ENCODE results near the gene TBC1D22A.

Gene TBC1D22A

GRCh38 chr22:47013861-47014635, 251.6 kb downstream of the TBC1D22A start:
- DNase-seq (ENCODE audit: low spot score), result no peak

DNA sequence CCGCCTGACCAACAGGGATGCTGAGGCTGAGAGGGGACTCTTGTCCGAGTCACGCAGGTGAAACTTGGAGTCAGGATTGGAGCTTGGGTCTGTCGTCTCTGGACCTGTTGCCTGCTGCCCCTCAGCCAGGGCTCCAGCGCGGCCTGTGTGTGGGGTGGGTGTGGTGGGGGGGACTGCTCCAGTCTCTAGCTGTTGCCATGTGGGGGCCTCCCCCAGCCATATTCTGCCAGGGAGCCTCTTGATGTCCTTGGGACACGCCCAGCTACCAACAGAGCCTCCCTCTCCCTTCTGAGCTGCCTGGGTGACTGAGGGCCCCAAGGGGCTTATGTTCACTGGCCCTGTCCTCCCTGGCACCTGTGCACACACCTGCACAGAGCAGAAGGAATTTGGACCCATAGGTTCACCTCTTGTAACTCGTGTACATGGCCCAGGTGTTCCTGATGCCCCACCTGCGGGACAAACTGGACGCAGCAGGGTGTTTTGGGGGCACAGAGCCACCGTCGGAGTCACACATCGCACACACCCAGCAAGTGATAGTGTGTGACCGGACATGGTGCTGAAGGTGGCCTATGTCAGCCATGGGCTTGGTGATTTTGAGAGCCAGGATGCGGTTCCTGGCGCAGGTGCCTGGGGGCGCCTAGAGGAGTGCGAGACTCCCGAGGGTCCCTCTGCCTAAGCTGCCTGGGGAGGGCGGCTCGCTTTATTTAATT, 252.3 kb downstream of the TBC1D22A start:
- DNase-seq (ENCODE audit: low spot score), result no peak

DNA sequence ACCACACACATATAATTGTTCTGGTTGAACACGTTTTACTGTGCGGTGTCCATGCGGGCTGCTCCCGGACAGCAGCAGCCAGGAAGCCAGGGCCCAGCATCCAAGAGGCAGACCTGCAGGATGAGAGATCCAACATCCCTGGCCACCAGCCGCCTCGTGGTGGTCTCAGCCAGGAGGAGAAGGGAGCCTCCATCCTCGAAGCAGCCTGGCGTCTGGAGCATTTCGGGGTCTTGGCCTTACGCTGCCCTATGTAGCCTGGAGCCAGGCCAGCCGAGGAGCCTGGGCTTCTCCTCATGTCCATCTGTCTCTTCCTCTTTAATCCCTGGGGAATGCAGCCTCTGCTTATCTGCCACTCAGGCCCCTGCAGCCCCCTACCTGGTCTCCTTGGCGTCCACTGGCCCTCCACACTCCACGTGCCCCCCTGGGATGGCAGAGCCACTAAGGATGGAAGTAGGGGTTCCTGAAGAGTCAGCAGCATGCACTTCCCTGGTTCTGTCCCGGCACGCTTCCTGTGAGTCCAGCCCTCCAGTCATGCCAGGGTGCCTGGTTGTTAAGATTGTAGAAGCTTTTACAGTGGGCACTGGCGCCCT, 253.2 kb downstream of the TBC1D22A start:
- DNase-seq (ENCODE audit: low spot score), result no peak

DNA sequence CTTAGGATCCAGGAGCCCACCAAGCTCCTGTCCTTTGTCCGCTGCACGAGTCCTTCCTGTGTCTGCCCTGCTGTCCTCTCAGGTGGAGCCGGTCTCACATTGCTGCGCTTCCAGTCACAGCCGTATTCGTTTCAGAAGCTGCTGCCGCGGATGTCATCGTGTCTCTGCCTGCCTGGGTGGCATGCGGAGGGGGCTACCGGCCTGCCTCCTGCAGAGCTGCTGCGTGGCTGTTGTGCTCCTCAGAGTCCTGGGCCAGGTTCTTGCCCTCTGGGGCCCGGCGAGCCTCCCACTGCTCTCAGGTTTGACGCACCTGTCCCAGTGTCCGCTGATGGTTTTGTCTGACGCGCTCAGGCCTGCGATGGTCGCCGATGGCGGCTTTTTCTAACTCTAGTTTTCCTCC, 254.2 kb downstream of the TBC1D22A start:
- no peak for DNase-seq (ENCODE audit: low spot score)

DNA sequence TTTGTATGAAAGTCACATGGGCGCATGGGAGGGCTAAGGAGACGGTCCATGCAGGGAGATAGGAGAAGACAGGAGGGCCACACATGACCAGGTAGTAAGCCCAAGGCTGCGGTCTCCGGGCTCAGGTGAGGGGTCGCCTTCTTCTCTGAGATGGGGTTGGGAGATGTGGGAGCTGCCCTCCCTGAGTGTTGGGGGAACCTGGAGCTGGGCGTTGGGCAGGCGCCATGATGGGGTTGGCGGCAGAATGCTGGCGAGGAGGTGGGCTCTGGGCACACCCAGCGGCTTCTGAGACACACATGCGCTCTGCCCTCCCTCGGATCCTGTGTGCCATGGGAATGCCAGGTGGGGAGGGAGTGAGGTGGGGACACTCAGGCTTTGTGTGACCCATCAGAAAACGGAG, 254.8 kb downstream of the TBC1D22A start:
- DNase-seq (ENCODE audit: low spot score), result no peak

GRCh38 chr22:47018010-47018910, 255.8 kb downstream of the TBC1D22A start:
- DNase-seq (ENCODE audit: low spot score), result no peak

DNA sequence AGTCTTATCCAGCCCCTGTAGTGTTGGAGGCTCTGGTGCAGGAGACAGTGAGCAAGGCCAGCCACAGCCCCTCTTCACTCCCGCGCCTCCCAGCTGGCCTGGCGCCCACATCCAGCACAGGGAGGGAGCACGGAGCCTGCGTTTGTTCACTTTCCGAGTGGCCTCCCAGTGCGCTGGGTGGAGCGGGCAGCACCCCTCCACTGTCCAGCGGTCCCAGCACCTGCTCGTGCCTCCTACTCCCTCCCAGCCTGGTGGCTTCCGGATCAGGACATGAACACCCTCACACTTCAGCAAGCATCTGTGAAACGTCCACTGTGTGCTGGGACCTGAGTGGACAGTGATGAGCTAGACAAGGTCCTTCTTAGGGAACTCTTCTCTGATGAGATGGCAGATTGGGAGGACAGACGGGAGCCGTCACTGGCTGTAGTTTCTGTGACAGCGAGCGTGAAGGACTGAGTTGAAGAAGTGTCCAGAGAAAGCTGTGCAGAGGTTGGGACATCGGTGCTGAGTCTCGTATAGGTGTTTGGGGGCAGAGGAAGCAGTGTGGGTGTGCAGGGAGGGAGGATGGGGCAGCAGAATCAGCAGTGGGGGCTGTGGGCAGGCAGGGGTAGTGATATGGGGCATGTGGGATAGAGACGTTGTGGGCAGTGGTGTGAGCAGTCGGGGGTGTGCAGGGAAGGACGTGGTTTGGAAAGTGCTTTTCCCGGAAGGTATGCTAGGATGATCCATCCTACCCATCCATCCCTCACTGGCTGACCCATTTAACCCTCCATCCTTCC, 256.8 kb downstream of the TBC1D22A start:
- no peak for DNase-seq (ENCODE audit: low spot score)

- DNase-seq (ENCODE audit: low spot score), result no peak
Observed at GRCh38 chr22:47020166-47020565, 257.7 kb downstream of the TBC1D22A start.

DNA sequence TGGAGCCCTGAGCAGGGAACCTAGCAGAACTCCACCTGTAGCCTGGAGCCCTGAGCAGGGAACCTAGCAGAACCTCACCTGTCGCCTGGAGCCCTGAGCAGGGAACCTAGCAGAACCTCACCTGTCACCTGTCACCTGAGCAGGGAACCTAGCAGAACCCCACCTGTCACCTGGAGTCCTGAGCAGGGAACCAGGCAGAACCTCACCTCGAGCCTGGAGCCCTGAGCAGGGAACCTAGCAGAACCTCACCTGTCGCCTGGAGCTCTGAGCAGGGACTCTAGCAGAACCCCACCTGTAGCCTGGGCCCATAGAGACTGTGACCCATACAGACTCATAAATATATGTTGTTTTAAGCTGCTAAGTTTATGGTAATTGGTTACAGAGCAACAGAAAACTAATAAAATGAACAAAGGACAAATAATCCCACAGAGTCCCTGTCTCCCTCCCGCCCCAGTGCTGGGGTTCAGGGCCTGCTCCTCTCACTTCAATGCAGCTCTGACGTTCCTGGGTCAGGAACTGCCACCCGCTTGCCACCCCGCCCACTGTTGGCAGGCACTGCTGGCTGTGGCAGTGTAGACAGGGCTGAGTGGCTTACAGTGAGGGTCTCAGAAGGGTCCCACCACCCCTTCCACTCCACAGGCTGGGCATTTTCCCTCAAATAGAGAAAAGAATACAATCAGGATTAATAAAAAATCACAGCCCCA, 259.1 kb downstream of the TBC1D22A start:
- DNase-seq (ENCODE audit: low spot score), result no peak

- no peak for DNase-seq (ENCODE audit: low spot score)
Observed at GRCh38 chr22:47022075-47022473, 259.6 kb downstream of the TBC1D22A start.

DNA sequence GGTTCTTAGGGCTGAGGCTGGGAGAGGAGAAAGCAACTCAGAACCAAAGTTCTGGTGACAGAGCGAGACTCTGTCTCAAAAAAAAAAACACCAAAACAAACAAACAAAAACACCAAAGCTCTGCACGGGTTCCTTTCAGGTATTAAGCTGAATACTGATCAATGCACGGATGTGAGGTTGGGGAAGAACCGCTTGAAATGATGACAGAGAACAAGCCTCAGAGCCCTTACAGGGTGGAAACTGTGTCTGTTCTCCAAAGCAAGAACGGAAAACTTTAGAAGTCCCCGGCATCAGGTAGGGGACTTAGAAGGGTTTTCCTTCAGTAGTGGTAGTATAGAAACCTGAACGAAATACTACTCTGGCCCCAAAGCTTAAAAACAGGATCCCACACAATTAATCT, 260.0 kb downstream of the TBC1D22A start:
- no peak for DNase-seq (ENCODE audit: low spot score)

DNA sequence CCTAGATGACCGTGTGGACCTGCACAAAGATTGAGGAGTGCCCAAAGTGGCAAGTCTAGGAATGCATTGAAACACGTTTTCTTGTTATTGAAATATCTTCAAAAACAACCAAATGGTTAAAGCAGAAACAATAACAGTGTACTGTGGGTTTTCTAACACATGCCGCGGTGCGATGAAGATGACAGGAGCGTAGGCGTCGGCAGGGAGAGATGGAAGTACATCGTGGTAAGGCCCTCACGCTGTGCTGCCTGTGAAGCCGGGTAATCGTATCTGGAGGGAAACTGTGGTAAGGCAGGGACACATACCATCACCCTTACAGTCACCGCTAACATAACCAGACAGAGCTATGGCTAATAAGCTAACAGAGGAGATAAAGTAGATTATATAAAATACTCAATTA, 261.4 kb downstream of the TBC1D22A start:
- DNase-seq (ENCODE audit: low spot score), result no peak

DNA sequence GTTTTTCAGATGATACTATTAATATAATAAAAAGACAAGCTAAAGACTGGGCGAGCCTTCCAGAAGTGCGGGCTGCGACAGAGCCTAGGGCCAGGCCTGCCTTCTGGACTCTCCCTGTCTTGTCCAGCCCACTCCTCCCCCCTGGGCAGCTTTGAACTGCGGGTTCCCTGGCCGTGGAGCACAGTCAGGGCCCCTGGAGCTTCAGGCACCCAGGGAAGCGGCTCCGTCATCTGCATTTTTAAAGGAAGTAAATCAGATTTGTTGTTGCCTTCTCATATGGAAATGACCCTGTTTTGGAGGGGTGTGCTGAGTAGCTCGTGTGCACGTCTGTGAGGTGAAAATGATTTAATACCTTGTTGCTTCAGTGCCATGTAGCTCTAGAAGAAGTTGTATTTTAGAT, 265.3 kb downstream of the TBC1D22A start:
- DNase-seq (ENCODE audit: low spot score), result no peak

DNA sequence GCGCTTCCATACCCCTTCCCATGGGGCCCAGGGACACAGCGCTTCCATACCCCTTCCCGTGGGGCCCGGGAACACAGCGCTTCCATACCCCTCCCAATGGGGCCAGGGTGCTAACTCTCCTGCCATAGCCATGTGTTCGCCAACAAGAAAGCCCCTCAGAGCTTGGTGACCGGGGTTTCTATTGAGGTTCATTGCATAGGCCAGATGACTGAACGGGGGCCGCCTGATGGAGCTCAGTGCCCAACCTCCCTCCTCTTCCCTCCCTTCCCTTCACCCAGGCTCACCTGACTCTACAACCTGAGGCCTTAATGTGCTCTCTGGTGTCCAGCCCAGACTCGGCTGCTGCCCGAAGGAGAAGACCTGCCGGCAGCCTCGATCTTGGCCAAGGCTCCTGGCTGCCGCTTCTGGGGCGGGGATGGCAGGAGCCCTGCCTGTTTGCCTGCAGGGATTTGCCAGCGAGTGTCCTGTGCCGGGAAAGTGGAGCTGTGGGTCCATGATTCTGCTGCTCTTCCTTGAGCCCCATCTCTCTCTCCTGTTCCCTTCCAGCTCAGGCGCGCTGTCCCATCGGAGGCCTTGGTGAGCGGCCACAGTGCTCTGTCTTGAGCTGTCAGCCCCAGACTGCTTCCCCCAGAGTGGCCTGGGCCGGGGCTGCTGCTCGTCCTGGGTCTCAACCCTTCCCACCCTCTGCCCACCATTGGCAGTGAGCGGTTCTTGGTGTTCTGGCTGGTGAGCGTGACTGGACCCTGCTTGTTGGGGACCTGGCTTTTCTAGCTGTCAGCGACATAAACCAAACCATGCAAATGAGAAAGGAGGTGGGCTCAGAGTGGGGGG, 267.0 kb downstream of the TBC1D22A start:
- no peak for DNase-seq (ENCODE audit: low spot score)

DNA sequence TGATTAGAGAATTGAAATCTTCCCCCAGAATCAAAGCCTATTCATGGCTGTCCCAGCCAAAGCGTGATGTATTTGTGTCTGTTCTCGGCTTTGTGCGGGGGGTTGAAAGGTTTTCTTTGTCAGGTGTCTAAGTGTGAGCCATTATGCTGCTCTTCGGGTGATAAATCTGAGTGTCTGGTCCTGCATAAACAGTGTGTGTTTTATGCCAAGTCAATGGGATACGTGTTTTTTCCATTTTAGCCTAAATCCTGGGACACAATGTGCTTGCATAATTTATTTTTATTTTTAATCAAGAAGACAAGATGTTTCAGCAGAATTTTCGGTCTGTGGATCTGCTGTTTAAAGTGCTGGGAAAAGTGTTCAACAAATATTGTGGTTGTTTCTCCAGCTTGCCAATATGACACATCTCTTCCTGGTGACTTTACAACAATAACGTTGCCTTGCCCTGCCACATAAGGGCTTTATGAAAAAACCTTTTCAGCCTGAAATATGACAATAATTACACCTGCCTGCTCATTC, 267.8 kb downstream of the TBC1D22A start:
- DNase-seq (ENCODE audit: low spot score), result no peak

DNA sequence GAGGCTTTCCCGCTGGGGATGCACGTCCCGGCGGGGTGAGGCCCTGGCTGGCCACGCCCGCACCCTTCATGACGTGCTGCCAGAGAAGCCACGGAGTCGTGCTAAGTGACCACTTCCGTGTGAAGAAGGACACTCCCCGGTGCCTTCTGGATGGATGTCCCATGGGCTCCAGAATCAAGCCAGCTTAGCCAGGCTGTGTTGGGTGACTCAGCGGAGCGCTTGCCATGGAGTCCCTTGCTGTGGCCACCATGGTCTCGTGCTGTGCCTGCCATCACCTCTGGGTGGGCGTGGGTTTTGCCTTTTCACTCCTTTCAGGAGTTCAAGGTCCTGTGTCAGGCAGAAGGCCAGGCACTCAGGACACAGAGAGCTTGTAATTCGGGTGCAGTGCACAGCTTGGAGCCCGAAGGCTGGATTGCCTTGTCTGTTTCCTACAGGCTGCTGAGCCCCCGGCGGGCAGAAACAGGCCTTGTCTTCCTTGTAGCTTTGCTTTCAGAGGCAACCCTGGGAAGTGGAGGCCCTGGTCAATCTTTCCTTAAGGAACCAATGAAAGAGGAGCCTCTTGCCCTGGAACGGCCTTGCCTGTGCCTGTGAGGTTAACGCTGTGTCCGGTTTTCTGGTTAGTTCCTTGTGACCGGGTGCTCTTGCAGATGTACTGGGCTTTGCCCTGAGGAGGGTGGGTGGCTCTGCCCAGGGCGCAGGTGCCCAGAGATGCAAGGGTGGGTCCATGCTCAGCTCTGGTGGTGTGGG, 268.6 kb downstream of the TBC1D22A start:
- DNase-seq (ENCODE audit: low spot score), result no peak

GRCh38 chr22:47031628-47031915, 269.1 kb downstream of the TBC1D22A start:
- DNase-seq (ENCODE audit: low spot score), result no peak

GRCh38 chr22:47032091-47032943, 269.9 kb downstream of the TBC1D22A start:
- DNase-seq (ENCODE audit: low spot score), result no peak
